ENCODE data around the gene HBEGF.

HBEGF gene

GRCh38 chr5:140303966-140304365 is 42.4 kb downstream of the HBEGF start:
- Histone ChIP-seq H3K9me3 (ENCODE audit: severe bottlenecking) (no peaks in the 10 kb centered on the region), H3K27ac (ENCODE audit: poor library complexity, severe bottlenecking) (no peak overlapping the region), H3K27me3 (ENCODE audit: insufficient read depth, poor library complexity, severe bottlenecking) (no peaks in the 10 kb centered on the region), H3K36me3 (ENCODE audit: low read depth) (peaks cover 25% of the 10 kb centered on the region), H3K4me1 (ENCODE audit: insufficient read depth, poor library complexity, severe bottlenecking) (peaks cover 23% of the 10 kb centered on the region), H3K4me3 (ENCODE audit: severe bottlenecking) (no peak overlapping the region)
- DNase-seq (ENCODE audit: low spot score) (no peak), ATAC-seq (ENCODE audit: low read depth) (no peak)
- TF ChIP-seq CTCF (IDR thresholded peaks at IDR 0.05; ENCODE audit: poor library complexity, severe bottlenecking) = no peak

GRCh38 chr5:140302786-140303639 is 43.4 kb downstream of the HBEGF start, which contains the start of gene PFDN1:
Gene PFDN1 (minus strand): TSS chr5:140303101. CDS start chr5:140303073, 28 bp downstream.
- H3K36me3 ChIP-seq (ENCODE audit: low read depth) = peaks cover 32% of the 10 kb centered on the region
- no peak for TF ChIP-seq CTCF (IDR thresholded peaks at IDR 0.05; ENCODE audit: poor library complexity, severe bottlenecking)
- peaks cover 33% of the 10 kb centered on the region for H3K4me1 ChIP-seq (ENCODE audit: insufficient read depth, poor library complexity, severe bottlenecking)
- DNase-seq (ENCODE audit: low spot score) (peak; percentile 98), ATAC-seq (ENCODE audit: low read depth) (peak; percentile 88)
- H3K27ac ChIP-seq (ENCODE audit: poor library complexity, severe bottlenecking) = peak within 1 kb of the TSS; percentile 42
- H3K4me3 ChIP-seq (ENCODE audit: severe bottlenecking) = peak within 1 kb of the TSS; percentile 72
- no peaks in the 10 kb centered on the region for H3K9me3 ChIP-seq (ENCODE audit: severe bottlenecking)
- H3K27me3 ChIP-seq (ENCODE audit: insufficient read depth, poor library complexity, severe bottlenecking) = no peaks in the 10 kb centered on the region

- Histone ChIP-seq H3K4me1 (ENCODE audit: insufficient read depth, poor library complexity, severe bottlenecking) (peaks cover 49% of the 10 kb centered on the region), H3K4me3 (ENCODE audit: severe bottlenecking) (no peak overlapping the region), H3K36me3 (ENCODE audit: low read depth) (peaks cover 46% of the 10 kb centered on the region), H3K27me3 (ENCODE audit: insufficient read depth, poor library complexity, severe bottlenecking) (no peaks in the 10 kb centered on the region), H3K9me3 (ENCODE audit: severe bottlenecking) (no peaks in the 10 kb centered on the region), H3K27ac (ENCODE audit: poor library complexity, severe bottlenecking) (no peak overlapping the region)
- DNase-seq (ENCODE audit: low spot score) (no peak), ATAC-seq (ENCODE audit: low read depth) (no peak)
- TF ChIP-seq CTCF (IDR thresholded peaks at IDR 0.05; ENCODE audit: poor library complexity, severe bottlenecking) = no peak
Observed at GRCh38 chr5:140301136-140301535, 45.3 kb downstream of the HBEGF start.

- H3K36me3 ChIP-seq (ENCODE audit: low read depth) = peaks cover 56% of the 10 kb centered on the region
- ATAC-seq (ENCODE audit: low read depth) (no peak), DNase-seq (ENCODE audit: low spot score) (no peak)
- no peaks in the 10 kb centered on the region for H3K9me3 ChIP-seq (ENCODE audit: severe bottlenecking)
- H3K4me3 ChIP-seq (ENCODE audit: severe bottlenecking) = no peak overlapping the region
- TF ChIP-seq CTCF (IDR thresholded peaks at IDR 0.05; ENCODE audit: poor library complexity, severe bottlenecking) = no peak
- peaks cover 70% of the 10 kb centered on the region for H3K4me1 ChIP-seq (ENCODE audit: insufficient read depth, poor library complexity, severe bottlenecking)
- H3K27me3 ChIP-seq (ENCODE audit: insufficient read depth, poor library complexity, severe bottlenecking) = no peaks in the 10 kb centered on the region
- H3K27ac ChIP-seq (ENCODE audit: poor library complexity, severe bottlenecking) = peak overlapping the region; percentile 69
Observed at GRCh38 chr5:140299056-140299455, 47.3 kb downstream of the HBEGF start.

- Histone ChIP-seq H3K36me3 (ENCODE audit: low read depth) (peaks cover 58% of the 10 kb centered on the region), H3K27me3 (ENCODE audit: insufficient read depth, poor library complexity, severe bottlenecking) (no peaks in the 10 kb centered on the region), H3K9me3 (ENCODE audit: severe bottlenecking) (no peaks in the 10 kb centered on the region), H3K4me3 (ENCODE audit: severe bottlenecking) (no peak overlapping the region), H3K27ac (ENCODE audit: poor library complexity, severe bottlenecking) (peak overlapping the region; percentile 69), H3K4me1 (ENCODE audit: insufficient read depth, poor library complexity, severe bottlenecking) (peaks cover 75% of the 10 kb centered on the region)
- DNase-seq (ENCODE audit: low spot score) = no peak
- no peak for TF ChIP-seq CTCF (IDR thresholded peaks at IDR 0.05; ENCODE audit: poor library complexity, severe bottlenecking)
- peak; percentile 15; the same call in 1 of the 3 replicates for ATAC-seq (ENCODE audit: low read depth)
Observed at GRCh38 chr5:140298183-140298601, 48.2 kb downstream of the HBEGF start.
